ENCODE results near the gene C10orf62. TPM values are rescaled to one million over a fixed set of nuclear protein-coding genes. Genes with fewer than 3 reads are reported as not detected.

The C10orf62 gene
- total and polyA plus RNA-seq, 2 of the 13 experiments (the other 11 are each of a cell fraction or from before 2014, with no cell fraction given), result 0.61 to 1.6 TPM

- TF ChIP-seq ARID5B (CRISPR knock-in tag; IDR thresholded peaks at IDR 0.05) (no peak), TP53 (CRISPR knock-in tag; conservative IDR thresholded peaks at IDR 0.05) (no peak), ZNF234 (CRISPR knock-in tag; conservative IDR thresholded peaks at IDR 0.05) (no peak), SP4 (CRISPR knock-in tag; IDR thresholded peaks at IDR 0.05) (0 out of 2 replicates have a peak, but pooled peaks have one; percentile 5), ZNF776 (CRISPR knock-in tag; IDR thresholded peaks at IDR 0.05) (no peak), ZNF782 (CRISPR knock-in tag; IDR thresholded peaks at IDR 0.05; ENCODE audit: borderline replicate concordance) (0 out of 2 replicates have a peak, but pooled peaks have one; percentile 24), POGK (CRISPR knock-in tag; conservative IDR thresholded peaks at IDR 0.05) (no peak), GMEB2 (CRISPR knock-in tag; IDR thresholded peaks at IDR 0.05; ENCODE audit: low read depth) (no peak), ZNF343 (CRISPR knock-in tag; IDR thresholded peaks at IDR 0.05) (no peak), HNF1A (IDR thresholded peaks at IDR 0.05; ENCODE audit: low read depth) (no peak), HNF1A (CRISPR knock-in tag; IDR thresholded peaks at IDR 0.05; ENCODE audit: borderline replicate concordance) (no peak)
Measured at GRCh38 chr10:97572214-97572989, 17.1 kb upstream of the C10orf62 start, which contains the start of gene ANKRD2 (continued).
